Karpas-422 (cell line): Measurements from ENCODE around the gene ACSS1. TPM values are rescaled to one million over a fixed set of nuclear protein-coding genes. Genes with fewer than 3 reads are reported as not detected.

Source experiments
- DNase-seq: peaks from one replicate; pipeline ENCODE4 v3.0.0-alpha.2; 2015
- H2AFZ ChIP-seq: fragments of 200-600 bp; sonication (generic); 2 replicates; pipeline ENCODE4 v1.6.1; 2014; ENCODE audit warnings: antibody characterized with exemption, low read length, mixed read lengths
- H3K27ac ChIP-seq: fragments of 200-600 bp; sonication (generic); 2 replicates; pipeline ENCODE4 v1.5.1; 2014; ENCODE audit warnings: mild to moderate bottlenecking, low read length, moderate library complexity
- H3K27me3 ChIP-seq: fragments of 200-600 bp; sonication (generic); 2 replicates; pipeline ENCODE4 v1.6.1; 2014; ENCODE audit warnings: low read length, mixed read lengths
- H3K36me3 ChIP-seq: fragments of 200-600 bp; sonication (generic); 2 replicates; pipeline ENCODE4 v1.6.1; 2014; ENCODE audit warnings: low read length, mixed read lengths; ENCODE audit not compliant: insufficient read depth
- H3K4me1 ChIP-seq: fragments of 200-600 bp; sonication (generic); 2 replicates; pipeline ENCODE4 v1.6.1; 2014; ENCODE audit warnings: mild to moderate bottlenecking, low read length, mixed read lengths
- H3K4me2 ChIP-seq: fragments of 200-600 bp; sonication (generic); 2 replicates; pipeline ENCODE4 v1.6.1; 2014; ENCODE audit warnings: low read length, low read depth, mild to moderate bottlenecking; ENCODE audit not compliant: poor library complexity, severe bottlenecking
- H3K4me3 ChIP-seq: fragments of 200-600 bp; sonication (generic); 2 replicates; pipeline ENCODE4 v1.5.1; 2014; ENCODE audit warnings: mild to moderate bottlenecking, antibody characterized with exemption, low read length, mixed read lengths
- H3K79me2 ChIP-seq: fragments of 200-600 bp; sonication (generic); 2 replicates; pipeline ENCODE4 v1.6.1; 2014; ENCODE audit warnings: mild to moderate bottlenecking, low read length, mixed read lengths
- H3K9ac ChIP-seq: fragments of 200-600 bp; sonication (generic); 2 replicates; pipeline ENCODE4 v1.6.0; 2014; ENCODE audit warnings: low read length
- H3K9me2 ChIP-seq: fragments of 200-600 bp; sonication (generic), shearing (Covaris generic); replicated peaks from 2 replicates; pipeline ENCODE4 v1.6.0; 2014; ENCODE audit warnings: mild to moderate bottlenecking, low read length, moderate library complexity; ENCODE audit not compliant: insufficient read depth
- H3K9me3 ChIP-seq: fragments of 300-700, 200-600 bp; sonication (generic); 2 replicates; pipeline ENCODE4 v1.6.1; 2014; ENCODE audit warnings: low read length, mixed read lengths
- H4K20me1 ChIP-seq: fragments of 200-600 bp; sonication (generic); 2 replicates; pipeline ENCODE4 v1.6.1; 2014; ENCODE audit warnings: mild to moderate bottlenecking, antibody characterized with exemption, low read length, low read depth; ENCODE audit not compliant: insufficient read depth
- total RNA-seq: library from RNA; depleted of rRNA; stranded (reverse); fragments of >200 nt; shearing (Covaris generic); gene quantifications from 2 replicates; pipeline ENCODE4 v1.2.3, GENCODE V29; 2014; ENCODE audit warnings: low replicate concordance

ACSS1 gene
- total RNA-seq, 1 experiment from 2014 or later: 2.3 TPM

DNA sequence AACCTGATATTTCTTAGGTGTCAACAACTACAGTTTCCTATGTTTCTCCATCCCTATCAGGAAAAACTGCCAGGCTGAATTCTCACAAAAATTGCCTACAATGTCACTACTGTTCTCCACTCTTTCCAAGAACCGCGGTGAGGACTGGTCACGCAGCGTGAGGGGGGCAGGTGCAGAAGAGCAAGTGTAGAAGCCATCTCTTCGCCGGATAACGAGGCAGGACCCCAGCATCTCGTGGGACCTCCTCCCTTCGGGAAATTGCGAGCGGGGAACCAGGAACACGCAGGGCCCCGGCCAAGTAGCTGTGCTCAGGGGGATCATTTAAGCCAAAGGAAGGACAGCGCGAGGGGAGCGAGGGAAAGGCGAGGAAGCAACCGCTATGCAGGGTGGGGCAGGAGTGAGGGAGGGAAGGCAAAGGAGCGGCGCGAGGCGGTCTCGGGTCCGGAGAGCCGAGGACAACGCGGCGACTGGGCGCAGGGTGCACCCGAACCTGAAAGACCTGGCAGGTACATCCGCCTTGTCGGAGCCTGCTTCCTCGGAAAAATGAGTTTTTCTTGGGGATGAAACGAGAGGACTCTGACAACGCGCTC lies 65.9 kb downstream of the ACSS1 start:
- H3K4me1 ChIP-seq: peaks cover 60% of the 10 kb centered on the region
- no peaks in the 10 kb centered on the region for H3K27me3 ChIP-seq
- no peak overlapping the region for H3K27ac ChIP-seq
- peak overlapping the region; percentile 83 for H3K9ac ChIP-seq
- peak overlapping the region; percentile 92 for H3K4me2 ChIP-seq
- peak overlapping the region; percentile 80 for H2AFZ ChIP-seq
- DNase-seq: peak; percentile 64
- H4K20me1 ChIP-seq: peaks cover 6% of the 10 kb centered on the region
- H3K4me3 ChIP-seq: peak overlapping the region; percentile 95
- no peaks in the 10 kb centered on the region for H3K9me2 ChIP-seq
- peaks cover 55% of the 10 kb centered on the region for H3K79me2 ChIP-seq
- H3K36me3 ChIP-seq: no peaks in the 10 kb centered on the region
- H3K9me3 ChIP-seq: no peaks in the 10 kb centered on the region

DNA sequence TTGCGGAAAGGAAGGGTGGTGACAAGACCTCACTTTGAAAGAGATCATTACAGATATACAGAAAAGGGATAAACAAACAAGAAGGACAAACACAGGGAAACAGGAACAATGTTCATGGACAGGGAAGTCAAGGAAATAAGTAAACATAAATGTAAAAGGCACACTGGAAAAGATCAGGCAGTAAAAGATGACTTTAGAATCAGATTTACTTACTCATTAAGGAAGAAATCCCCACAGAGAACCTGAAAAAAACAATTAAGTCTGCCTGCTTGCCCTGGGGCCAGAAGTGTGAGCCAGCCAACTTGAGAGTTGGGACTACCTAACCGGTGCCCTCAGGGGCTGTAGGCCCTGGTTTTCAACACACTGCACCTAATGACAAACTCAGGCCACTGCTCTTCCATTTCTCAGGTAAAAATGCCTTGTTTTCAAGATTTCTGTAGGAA lies 67.1 kb downstream of the ACSS1 start:
- Histone ChIP-seq H4K20me1 (peaks cover 6% of the 10 kb centered on the region), H3K79me2 (peaks cover 67% of the 10 kb centered on the region), H3K4me1 (peaks cover 60% of the 10 kb centered on the region), H2AFZ (no peak overlapping the region), H3K9ac (peak overlapping the region; percentile 83), H3K4me3 (peak overlapping the region; percentile 95), H3K27ac (no peak overlapping the region), H3K4me2 (peak overlapping the region; percentile 92), H3K9me3 (no peaks in the 10 kb centered on the region), H3K9me2 (no peaks in the 10 kb centered on the region), H3K36me3 (no peaks in the 10 kb centered on the region), H3K27me3 (no peaks in the 10 kb centered on the region)
- DNase-seq: no peak

DNA sequence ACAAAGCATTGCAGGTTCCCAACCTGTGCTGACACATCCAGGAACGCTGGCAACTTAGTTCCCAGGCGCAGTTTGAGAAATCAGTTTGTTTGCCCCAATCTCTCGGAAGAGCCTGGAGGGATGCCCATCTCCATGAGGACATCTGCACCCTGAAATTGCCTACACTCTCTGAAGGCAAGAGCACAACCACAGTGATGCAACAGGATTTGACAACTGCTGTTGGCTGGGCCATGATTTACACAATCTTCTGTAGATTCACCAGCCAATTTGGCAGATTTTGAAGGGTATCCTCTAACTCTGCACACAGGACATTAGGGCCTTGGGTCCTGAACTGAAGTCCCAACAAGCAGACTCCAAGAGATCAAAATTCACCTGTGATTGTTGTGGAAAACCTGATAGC lies 68.8 kb downstream of the ACSS1 start:
- Histone ChIP-seq H3K4me3 (no peak overlapping the region), H3K79me2 (peaks cover 83% of the 10 kb centered on the region), H3K9me3 (no peaks in the 10 kb centered on the region), H3K9me2 (no peaks in the 10 kb centered on the region), H3K27ac (no peak overlapping the region), H3K27me3 (no peaks in the 10 kb centered on the region), H3K36me3 (peaks cover 5% of the 10 kb centered on the region; the same call in 1 of the 2 replicates), H4K20me1 (peaks cover 6% of the 10 kb centered on the region), H2AFZ (no peak overlapping the region), H3K4me2 (no peak overlapping the region), H3K9ac (no peak overlapping the region; the same call in 1 of the 2 replicates), H3K4me1 (peaks cover 48% of the 10 kb centered on the region)
- no peak for DNase-seq

DNA sequence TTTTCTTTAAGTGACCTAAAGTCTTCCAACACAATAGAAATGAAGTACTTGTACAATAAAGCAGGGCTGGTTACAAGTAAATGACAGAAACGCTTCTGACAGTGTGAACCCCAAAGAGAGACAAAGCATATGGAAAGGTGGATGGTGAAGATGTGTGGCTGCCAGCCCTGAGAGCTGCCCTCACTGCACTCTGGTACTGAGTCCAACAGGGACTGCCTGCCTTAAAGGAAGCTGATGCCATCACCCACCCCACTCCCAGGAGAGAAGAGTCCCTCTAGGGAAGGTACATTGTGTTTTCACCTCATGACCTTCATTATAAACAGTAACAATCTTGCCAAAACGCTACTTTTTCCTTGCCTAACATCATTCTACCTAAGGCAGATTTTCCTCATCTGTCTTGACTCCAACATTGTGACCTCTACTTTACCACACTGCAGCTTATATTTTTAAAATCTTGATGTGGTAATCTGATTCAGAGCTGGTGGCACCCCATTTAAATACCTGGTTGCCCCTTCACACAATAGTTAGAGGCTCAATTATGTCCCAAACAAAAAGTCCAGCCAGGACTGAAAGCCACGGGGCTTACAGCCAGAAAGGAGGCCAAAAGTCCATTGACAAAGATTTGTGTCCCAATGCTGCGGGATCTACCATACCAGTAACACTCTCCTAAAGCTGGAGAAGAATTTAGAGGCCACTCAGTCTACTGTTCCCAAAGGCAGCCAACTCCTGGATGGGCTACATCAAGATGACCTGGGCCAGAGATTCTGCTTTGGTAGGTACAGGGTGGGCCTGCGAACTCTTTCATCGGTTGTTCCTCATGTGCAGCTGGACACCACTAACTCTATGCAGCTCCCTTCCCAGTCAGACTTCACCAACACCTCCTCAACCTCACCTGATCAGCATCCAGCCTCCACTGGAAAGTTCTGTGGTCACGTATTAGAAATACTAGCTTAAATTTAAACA lies 69.8 kb downstream of the ACSS1 start:
- H3K4me2 ChIP-seq: no peak overlapping the region

DNA sequence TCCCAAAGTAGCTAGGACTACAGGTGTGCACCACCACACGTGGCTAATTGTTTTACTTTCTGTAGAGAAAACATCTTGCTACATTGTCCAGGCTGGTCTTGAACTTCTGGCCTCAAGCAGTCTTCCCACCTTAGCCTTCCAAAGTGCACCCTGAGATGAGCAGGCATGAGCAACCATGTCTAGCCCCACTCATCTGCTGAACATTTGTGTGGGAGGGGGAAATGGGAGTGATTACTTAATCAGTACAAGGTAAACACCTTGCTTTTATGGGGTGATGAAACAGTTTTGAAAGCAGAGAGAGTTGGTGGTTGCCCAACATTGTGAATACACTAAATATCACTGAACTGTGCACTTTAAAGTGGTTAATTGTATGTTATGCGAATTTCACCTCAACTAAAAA lies 70.7 kb downstream of the ACSS1 start:
- Histone ChIP-seq H3K9ac (no peak overlapping the region), H3K27ac (no peak overlapping the region), H4K20me1 (peaks cover 6% of the 10 kb centered on the region), H3K4me2 (no peak overlapping the region), H3K4me1 (peaks cover 34% of the 10 kb centered on the region), H3K79me2 (peaks cover 100% of the 10 kb centered on the region), H3K36me3 (peaks cover 23% of the 10 kb centered on the region), H3K9me2 (no peaks in the 10 kb centered on the region), H3K4me3 (no peak overlapping the region), H3K9me3 (no peaks in the 10 kb centered on the region), H2AFZ (no peak overlapping the region), H3K27me3 (no peaks in the 10 kb centered on the region)
- no peak for DNase-seq

More for the DNA sequence above, 69.8 kb downstream of the ACSS1 start:
- Histone ChIP-seq H3K36me3 (peaks cover 15% of the 10 kb centered on the region), H4K20me1 (peaks cover 6% of the 10 kb centered on the region), H3K9me2 (no peaks in the 10 kb centered on the region), H3K79me2 (peaks cover 93% of the 10 kb centered on the region), H3K9me3 (no peaks in the 10 kb centered on the region), H3K4me1 (peaks cover 38% of the 10 kb centered on the region), H3K27me3 (no peaks in the 10 kb centered on the region), H2AFZ (no peak overlapping the region), H3K4me3 (no peak overlapping the region), H3K27ac (no peak overlapping the region), H3K9ac (no peak overlapping the region)
- DNase-seq: no peak

DNA sequence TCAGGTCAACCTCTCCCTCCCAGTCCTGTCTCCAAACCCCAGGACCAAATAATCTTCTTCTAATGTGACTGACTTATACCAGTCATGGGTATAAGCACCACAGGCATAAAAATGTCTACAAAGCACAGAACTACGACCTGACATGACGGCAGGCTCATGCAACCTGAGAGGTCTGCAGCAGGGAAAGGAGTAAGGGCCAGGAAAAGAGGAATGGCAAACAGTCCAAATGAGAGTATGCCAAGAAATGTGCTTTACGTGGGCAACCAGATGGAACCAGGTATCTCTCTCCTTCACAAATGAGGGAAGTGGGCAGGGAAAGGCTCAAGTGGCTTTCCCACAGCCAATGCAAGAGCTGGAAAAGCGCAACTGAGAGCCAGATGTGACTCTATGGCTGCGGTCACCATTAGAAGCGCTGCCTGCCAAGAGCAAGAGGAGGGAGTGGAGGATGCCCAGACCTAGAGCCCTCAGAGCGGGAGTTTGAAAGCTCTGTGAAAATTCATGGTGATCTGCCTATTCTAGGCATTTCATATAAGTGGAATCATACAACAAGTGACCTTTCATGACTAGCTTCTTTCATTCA lies 71.4 kb downstream of the ACSS1 start:
- Histone ChIP-seq H3K9me3 (no peaks in the 10 kb centered on the region), H4K20me1 (peaks cover 6% of the 10 kb centered on the region), H2AFZ (no peak overlapping the region), H3K79me2 (peaks cover 100% of the 10 kb centered on the region), H3K27ac (no peak overlapping the region), H3K9me2 (no peaks in the 10 kb centered on the region), H3K4me1 (peaks cover 33% of the 10 kb centered on the region), H3K4me3 (no peak overlapping the region), H3K4me2 (no peak overlapping the region), H3K9ac (no peak overlapping the region), H3K36me3 (peaks cover 30% of the 10 kb centered on the region), H3K27me3 (no peaks in the 10 kb centered on the region)
- no peak for DNase-seq

DNA sequence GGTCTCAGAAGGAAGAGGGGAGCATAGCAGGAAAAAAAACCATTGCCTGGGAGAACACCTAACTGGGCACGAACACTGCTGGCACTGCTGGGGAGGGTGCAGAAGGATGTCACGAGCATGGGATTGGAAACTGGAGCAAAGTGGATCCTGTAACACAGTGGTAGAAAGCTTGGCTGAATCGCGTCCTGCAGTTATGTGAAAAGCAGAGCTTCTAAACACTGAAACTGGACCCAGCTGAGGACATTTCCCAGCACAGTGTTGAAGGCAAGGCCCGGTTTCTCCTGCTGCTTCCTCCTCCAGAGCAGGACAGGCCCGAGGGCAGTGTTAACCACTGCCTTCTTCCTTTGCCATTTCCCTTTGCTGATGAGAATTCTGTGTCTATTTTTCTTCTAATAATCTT lies 72.1 kb downstream of the ACSS1 start:
- Histone ChIP-seq H3K9ac (no peak overlapping the region), H3K79me2 (peaks cover 99% of the 10 kb centered on the region), H3K4me1 (peaks cover 25% of the 10 kb centered on the region)

More for the DNA sequence above, 72.1 kb downstream of the ACSS1 start:
- no peak overlapping the region for H3K4me3 ChIP-seq
- H3K27me3 ChIP-seq: no peaks in the 10 kb centered on the region
- H3K36me3 ChIP-seq: peaks cover 37% of the 10 kb centered on the region
- no peak overlapping the region for H3K27ac ChIP-seq
- no peaks in the 10 kb centered on the region for H3K9me2 ChIP-seq
- no peaks in the 10 kb centered on the region for H4K20me1 ChIP-seq
- DNase-seq: no peak
- no peak overlapping the region for H2AFZ ChIP-seq
- H3K4me2 ChIP-seq: no peak overlapping the region
- H3K9me3 ChIP-seq: no peaks in the 10 kb centered on the region; the same call in 1 of the 2 replicates
